OCI-LY7 (cell line): ENCODE results near the gene FBN2. TPM values are rescaled to one million over a fixed set of nuclear protein-coding genes. Genes with fewer than 3 reads are reported as not detected.

Source experiments
- BruUV-seq: library from RNA; stranded (reverse); fragments of 400-500 nt; replicated peaks from 2 replicates; lab custom pipeline; 2021; lab: Mats Ljungman, UMichigan
- CTCF ChIA-PET: fragments of 300-600 bp; sonication (Branson Sonifier 250); formaldehyde crosslinking; loops from one replicate; lab custom pipeline; 2022; ENCODE audit warnings: antibody characterized with exemption; ENCODE audit not compliant: unreplicated experiment; lab: Charles Lee
- POLR2A ChIA-PET: fragments of 300-600 bp; sonication (Branson Sonifier 250); formaldehyde crosslinking; loops from one replicate; lab custom pipeline; 2022; ENCODE audit warnings: antibody characterized with exemption; lab: Charles Lee
- DNase-seq: peaks from one replicate; pipeline ENCODE4 v3.0.0-alpha.2; 2015; ENCODE audit warnings: low spot score
- H2AFZ ChIP-seq: fragments of 200-600 bp; sonication (generic), shearing (Covaris generic); 2 replicates; pipeline ENCODE4 v1.6.1; 2014; ENCODE audit warnings: mild to moderate bottlenecking, antibody characterized with exemption, low read length, moderate library complexity
- H3K27ac ChIP-seq: fragments of 200-600 bp; sonication (generic); 2 replicates; pipeline ENCODE4 v1.5.1; 2014; ENCODE audit warnings: mixed run types, low read depth, mild to moderate bottlenecking, moderate library complexity, low read length, inconsistent platforms; ENCODE audit not compliant: poor library complexity, severe bottlenecking
- H3K36me3 ChIP-seq: fragments of 200-600 bp; sonication (generic); 2 replicates; pipeline ENCODE4 v1.6.1; 2014; ENCODE audit warnings: mild to moderate bottlenecking, antibody characterized with exemption, low read length, moderate library complexity, mixed read lengths; ENCODE audit not compliant: insufficient read depth
- H3K4me1 ChIP-seq: fragments of 200-600 bp; sonication (generic); 2 replicates; pipeline ENCODE4 v1.5.1; 2014; ENCODE audit warnings: mild to moderate bottlenecking, low read length; ENCODE audit not compliant: insufficient read depth, poor library complexity, severe bottlenecking
- H3K4me2 ChIP-seq: fragments of 200-600 bp; sonication (generic); 2 replicates; pipeline ENCODE4 v1.6.1; 2014; ENCODE audit warnings: mild to moderate bottlenecking, low read length
- H3K4me3 ChIP-seq: fragments of 200-600 bp; sonication (generic); 2 replicates; pipeline ENCODE4 v1.5.1; 2014; ENCODE audit warnings: mild to moderate bottlenecking, low read depth, low read length; ENCODE audit not compliant: poor library complexity, severe bottlenecking
- H3K79me2 ChIP-seq: fragments of 200-600 bp; sonication (generic); 2 replicates; pipeline ENCODE4 v1.6.1; 2016; ENCODE audit warnings: low read depth, mild to moderate bottlenecking, low read length, moderate library complexity, mixed read lengths; ENCODE audit not compliant: insufficient read depth
- H3K9me2 ChIP-seq: fragments of 200-600 bp; sonication (generic); 2 replicates; pipeline ENCODE4 v1.6.1; 2016; ENCODE audit warnings: mild to moderate bottlenecking, low read length, mixed read lengths; ENCODE audit not compliant: insufficient read depth
- H3K9me3 ChIP-seq: fragments of 200-600 bp; sonication (generic); 2 replicates; pipeline ENCODE4 v1.6.1; 2014; ENCODE audit warnings: mild to moderate bottlenecking, mixed run types, low read length, mixed read lengths
- H4K20me1 ChIP-seq: fragments of 200-600 bp; sonication (generic); 2 replicates; pipeline ENCODE4 v1.6.1; 2014; ENCODE audit warnings: mild to moderate bottlenecking, antibody characterized with exemption, low read length, moderate library complexity, mixed read lengths; ENCODE audit not compliant: insufficient read depth
- EZH2phosphoT487 ChIP-seq: fragments of 200-600 bp; sonication (generic); IDR thresholded peaks from 2 replicates; pipeline ENCODE4 v1.6.1; 2018; ENCODE audit warnings: low read depth, borderline replicate concordance, mild to moderate bottlenecking, mixed run types, antibody characterized with exemption, low read length, moderate library complexity, mixed read lengths
- intact Hi-C: fragments of 100-400 bp; cut with micrococcal nuclease; formaldehyde crosslinking; loops from one replicate; pipeline ENCODE4 v1.10.0; 2022; ENCODE audit not compliant: unreplicated experiment
- total RNA-seq, 2 experiments: library from RNA; depleted of rRNA in 1 of 2; stranded (reverse); fragments of >200 nt in 1 of 2; shearing (Covaris generic) in 1 of 2; gene quantifications; 2 replicates each; pipeline ENCODE4 v1.2.3, GENCODE V29; 2014 to 2022
- TF ChIP-seq, protein P1 (sequence below): fragments of 200-600 bp; sonication (generic); conservative IDR thresholded peaks from 2 replicates; pipeline ENCODE4 v1.5.1; 2014; ENCODE audit warnings: mild to moderate bottlenecking, antibody characterized with exemption, low read length, moderate library complexity, mixed read lengths

FBN2 gene
- total RNA-seq, 2 experiments from 2014 or later, result not detected

DNA sequence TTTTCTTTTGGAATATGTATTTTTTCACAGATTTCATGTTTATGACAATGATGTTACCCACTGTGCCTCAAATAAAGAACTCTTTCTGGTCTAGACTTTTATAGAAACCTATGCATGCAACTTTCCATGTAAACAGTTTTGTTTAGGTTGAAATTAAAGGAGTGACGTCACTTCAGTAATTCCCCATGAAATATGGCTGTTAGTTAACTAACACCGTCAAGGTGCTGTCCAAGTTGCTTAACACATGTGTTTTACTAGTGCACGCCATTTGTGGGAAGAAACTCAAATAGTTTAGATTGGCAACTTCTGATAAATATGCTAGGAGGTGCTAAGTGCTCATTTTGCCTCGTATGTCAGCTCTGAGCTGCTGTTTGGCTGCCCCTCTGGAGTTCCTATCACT, 102.2 kb downstream of the FBN2 start:
- BruUV-seq, result no TSS peak
- Histone ChIP-seq H3K4me2 (no peak overlapping the region), H3K79me2 (no peaks in the 10 kb centered on the region), H4K20me1 (no peaks in the 10 kb centered on the region), H3K36me3 (no peaks in the 10 kb centered on the region), H3K4me1 (no peaks in the 10 kb centered on the region), H3K4me3 (no peak overlapping the region), H3K27ac (no peak overlapping the region), H3K9me3 (no peaks in the 10 kb centered on the region), H2AFZ (no peak overlapping the region), H3K9me2 (no peaks in the 10 kb centered on the region)
- ChIA-PET CTCF (no interaction called here), POLR2A (no interaction called here)
- DNase-seq, result no peak
- no peak for TF ChIP-seq EZH2phosphoT487
- TF ChIP-seq, protein P1, sequence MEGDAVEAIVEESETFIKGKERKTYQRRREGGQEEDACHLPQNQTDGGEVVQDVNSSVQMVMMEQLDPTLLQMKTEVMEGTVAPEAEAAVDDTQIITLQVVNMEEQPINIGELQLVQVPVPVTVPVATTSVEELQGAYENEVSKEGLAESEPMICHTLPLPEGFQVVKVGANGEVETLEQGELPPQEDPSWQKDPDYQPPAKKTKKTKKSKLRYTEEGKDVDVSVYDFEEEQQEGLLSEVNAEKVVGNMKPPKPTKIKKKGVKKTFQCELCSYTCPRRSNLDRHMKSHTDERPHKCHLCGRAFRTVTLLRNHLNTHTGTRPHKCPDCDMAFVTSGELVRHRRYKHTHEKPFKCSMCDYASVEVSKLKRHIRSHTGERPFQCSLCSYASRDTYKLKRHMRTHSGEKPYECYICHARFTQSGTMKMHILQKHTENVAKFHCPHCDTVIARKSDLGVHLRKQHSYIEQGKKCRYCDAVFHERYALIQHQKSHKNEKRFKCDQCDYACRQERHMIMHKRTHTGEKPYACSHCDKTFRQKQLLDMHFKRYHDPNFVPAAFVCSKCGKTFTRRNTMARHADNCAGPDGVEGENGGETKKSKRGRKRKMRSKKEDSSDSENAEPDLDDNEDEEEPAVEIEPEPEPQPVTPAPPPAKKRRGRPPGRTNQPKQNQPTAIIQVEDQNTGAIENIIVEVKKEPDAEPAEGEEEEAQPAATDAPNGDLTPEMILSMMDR, result no peak
- intact Hi-C loops, result no loop called here

DNA sequence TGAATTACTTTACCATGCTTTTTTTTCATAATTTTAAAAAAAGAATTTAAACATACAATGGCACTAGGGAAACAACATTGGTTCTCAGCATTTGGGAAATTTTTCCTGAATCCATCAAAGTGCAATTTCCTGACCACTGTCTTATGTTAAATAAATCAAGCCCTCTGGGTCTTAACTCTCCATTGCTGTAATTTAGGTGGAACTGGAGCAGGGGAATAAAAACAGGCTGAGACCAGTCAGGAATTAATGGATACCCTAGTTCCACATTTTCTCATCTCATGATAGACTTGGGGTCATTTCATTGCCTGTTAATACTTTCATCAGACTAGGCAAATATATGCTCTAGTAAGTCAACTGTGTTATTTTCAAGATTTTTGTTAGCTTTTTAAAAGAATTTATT, 103.1 kb downstream of the FBN2 start:
- intact Hi-C loops, result no loop called here
- H3K36me3 ChIP-seq, result no peaks in the 10 kb centered on the region
- no peak for TF ChIP-seq EZH2phosphoT487
- TF ChIP-seq, protein P1, result no peak

DNA sequence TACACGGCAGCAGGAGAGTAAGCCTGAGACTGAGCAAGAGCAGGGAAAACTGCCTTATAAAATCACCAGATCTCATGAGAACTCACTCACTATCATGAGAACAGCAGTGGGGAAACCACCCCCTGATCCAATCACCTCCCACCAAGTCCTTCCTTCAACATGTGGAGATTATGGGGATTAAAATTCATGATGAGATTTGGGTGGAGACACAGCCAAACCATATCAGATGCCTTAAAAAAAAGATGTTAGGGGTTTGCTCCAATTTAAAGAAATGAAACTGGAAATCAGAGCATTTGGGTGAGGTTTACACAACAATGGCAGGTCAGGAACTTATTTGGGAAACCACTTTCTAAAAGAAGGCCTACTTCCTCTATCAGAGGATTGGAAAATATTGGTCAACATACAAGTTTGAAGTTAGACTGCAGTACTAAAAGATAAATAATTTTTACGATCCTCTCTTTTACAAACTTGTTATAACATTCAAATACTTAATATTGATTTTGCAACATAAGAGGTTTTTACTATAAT, 105.1 kb downstream of the FBN2 start:
- no TSS peak for BruUV-seq
- H3K4me3 ChIP-seq, result no peak overlapping the region
- H3K4me2 ChIP-seq, result no peak overlapping the region
- H3K4me1 ChIP-seq, result no peaks in the 10 kb centered on the region
- no peak for TF ChIP-seq EZH2phosphoT487
- TF ChIP-seq, protein P1, result no peak
- no peaks in the 10 kb centered on the region for H4K20me1 ChIP-seq
- H3K36me3 ChIP-seq, result no peaks in the 10 kb centered on the region
- POLR2A ChIA-PET, result interaction anchor here (1.2 kb wide), 1 partner anchor 9 kb away, joined by 3 read pairs; no protein-coding TSS in a partner anchor
- intact Hi-C loops, result no loop called here
- H3K9me3 ChIP-seq, result no peaks in the 10 kb centered on the region
- CTCF ChIA-PET, result no interaction called here
- no peak overlapping the region for H2AFZ ChIP-seq
- no peaks in the 10 kb centered on the region for H3K9me2 ChIP-seq
- no peak overlapping the region for H3K27ac ChIP-seq
- no peaks in the 10 kb centered on the region for H3K79me2 ChIP-seq
- no peak for DNase-seq

More for the DNA sequence above, 103.1 kb downstream of the FBN2 start:
- Histone ChIP-seq H3K79me2 (no peaks in the 10 kb centered on the region), H3K9me3 (no peaks in the 10 kb centered on the region), H3K4me1 (no peaks in the 10 kb centered on the region), H3K27ac (no peak overlapping the region), H3K9me2 (no peaks in the 10 kb centered on the region), H3K4me2 (no peak overlapping the region), H3K4me3 (no peak overlapping the region), H4K20me1 (no peaks in the 10 kb centered on the region), H2AFZ (no peak overlapping the region)
- CTCF ChIA-PET, result no interaction called here
- no TSS peak for BruUV-seq
- DNase-seq, result no peak
- POLR2A ChIA-PET, result no interaction called here
